ENCODE measurements around the gene PRKD1.
"Not testable (repeated sequence)": the region's sequence is repeated elsewhere in the genome, so short reads cannot be mapped to it uniquely, and the experiment has no call there.

The PRKD1 gene

DNA sequence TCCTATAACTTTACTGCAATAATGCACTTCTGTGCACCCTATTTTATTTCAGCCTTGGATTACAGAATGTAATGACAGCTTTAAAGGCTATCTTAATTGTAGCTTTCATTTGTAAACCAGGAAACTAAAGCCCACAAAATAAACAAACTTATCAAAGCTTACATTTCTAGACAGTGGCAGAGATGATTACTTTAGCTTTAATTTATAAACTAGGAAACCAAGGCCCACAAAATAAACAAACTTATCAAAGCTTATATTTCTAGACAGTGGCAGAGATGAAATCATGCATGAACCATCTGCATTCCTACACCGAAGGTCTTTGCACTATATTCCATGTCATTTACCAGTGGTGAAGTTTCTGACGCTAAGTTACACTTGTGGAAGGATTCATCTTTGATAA is 74.4 kb downstream of the PRKD1 start:
- TF ChIP-seq, protein P1, sequence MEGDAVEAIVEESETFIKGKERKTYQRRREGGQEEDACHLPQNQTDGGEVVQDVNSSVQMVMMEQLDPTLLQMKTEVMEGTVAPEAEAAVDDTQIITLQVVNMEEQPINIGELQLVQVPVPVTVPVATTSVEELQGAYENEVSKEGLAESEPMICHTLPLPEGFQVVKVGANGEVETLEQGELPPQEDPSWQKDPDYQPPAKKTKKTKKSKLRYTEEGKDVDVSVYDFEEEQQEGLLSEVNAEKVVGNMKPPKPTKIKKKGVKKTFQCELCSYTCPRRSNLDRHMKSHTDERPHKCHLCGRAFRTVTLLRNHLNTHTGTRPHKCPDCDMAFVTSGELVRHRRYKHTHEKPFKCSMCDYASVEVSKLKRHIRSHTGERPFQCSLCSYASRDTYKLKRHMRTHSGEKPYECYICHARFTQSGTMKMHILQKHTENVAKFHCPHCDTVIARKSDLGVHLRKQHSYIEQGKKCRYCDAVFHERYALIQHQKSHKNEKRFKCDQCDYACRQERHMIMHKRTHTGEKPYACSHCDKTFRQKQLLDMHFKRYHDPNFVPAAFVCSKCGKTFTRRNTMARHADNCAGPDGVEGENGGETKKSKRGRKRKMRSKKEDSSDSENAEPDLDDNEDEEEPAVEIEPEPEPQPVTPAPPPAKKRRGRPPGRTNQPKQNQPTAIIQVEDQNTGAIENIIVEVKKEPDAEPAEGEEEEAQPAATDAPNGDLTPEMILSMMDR (IDR thresholded peaks at IDR 0.05) = no peak
- Mint-ChIP-seq H3K27ac (no peak overlapping the region), H3K4me1 (no peaks in the 10 kb centered on the region), H3K36me3 (ENCODE audit: low read depth) (peaks cover 26% of the 10 kb centered on the region), H3K9me3 (peaks cover 45% of the 10 kb centered on the region), H3K4me3 (no peak overlapping the region), H3K27me3 (ENCODE audit: low read depth, poor library complexity) (no peaks in the 10 kb centered on the region)
- DNase-seq = no peak

DNA sequence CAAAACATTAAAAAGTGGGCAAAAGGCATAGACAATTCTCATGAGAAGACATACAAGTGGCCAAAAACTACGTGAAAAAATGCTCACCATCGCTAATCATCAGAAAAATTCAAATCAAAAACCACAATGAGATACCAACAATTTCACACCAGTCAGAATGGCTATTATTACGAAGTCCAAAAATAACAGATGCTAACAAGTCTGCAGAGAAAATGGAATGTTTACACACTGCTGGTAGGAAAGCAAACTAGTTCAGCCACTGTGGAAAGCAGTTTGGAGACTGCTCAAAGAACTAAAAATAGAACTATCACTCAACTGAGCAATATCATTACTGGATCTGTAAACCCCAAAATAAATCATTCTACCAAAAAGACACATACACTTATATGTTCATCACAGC is 76.2 kb downstream of the PRKD1 start:
- Mint-ChIP-seq H3K4me1 (no peaks in the 10 kb centered on the region), H3K27me3 (ENCODE audit: low read depth, poor library complexity) (no peaks in the 10 kb centered on the region), H3K27ac (no peak overlapping the region), H3K36me3 (ENCODE audit: low read depth) (peaks cover 26% of the 10 kb centered on the region), H3K9me3 (peaks cover 45% of the 10 kb centered on the region), H3K4me3 (no peak overlapping the region)
- TF ChIP-seq, protein P1 (IDR thresholded peaks at IDR 0.05) = no peak
- DNase-seq = no peak

DNA sequence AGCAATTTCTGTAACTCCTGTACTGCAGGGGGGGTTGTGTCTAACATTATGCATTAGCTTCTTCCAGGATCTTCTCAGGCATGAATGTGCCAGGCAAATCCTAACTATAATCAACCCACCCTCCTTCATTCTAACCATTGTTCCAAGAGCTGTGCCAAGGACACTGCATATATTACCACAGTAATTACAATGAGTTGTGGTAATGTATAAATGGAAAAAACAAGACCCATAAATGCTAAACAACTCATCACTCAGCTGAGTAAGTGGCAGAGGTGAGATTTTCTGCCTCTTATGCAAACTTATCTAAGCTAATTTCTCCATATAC is 80.6 kb downstream of the PRKD1 start:
- TF ChIP-seq, protein P1 (IDR thresholded peaks at IDR 0.05) = no peak
- Mint-ChIP-seq H3K4me1 (no peaks in the 10 kb centered on the region), H3K9me3 (peaks cover 17% of the 10 kb centered on the region), H3K27ac (no peak overlapping the region), H3K4me3 (no peak overlapping the region), H3K27me3 (ENCODE audit: low read depth, poor library complexity) (no peaks in the 10 kb centered on the region), H3K36me3 (ENCODE audit: low read depth) (no peaks in the 10 kb centered on the region)
- DNase-seq = no peak

DNA sequence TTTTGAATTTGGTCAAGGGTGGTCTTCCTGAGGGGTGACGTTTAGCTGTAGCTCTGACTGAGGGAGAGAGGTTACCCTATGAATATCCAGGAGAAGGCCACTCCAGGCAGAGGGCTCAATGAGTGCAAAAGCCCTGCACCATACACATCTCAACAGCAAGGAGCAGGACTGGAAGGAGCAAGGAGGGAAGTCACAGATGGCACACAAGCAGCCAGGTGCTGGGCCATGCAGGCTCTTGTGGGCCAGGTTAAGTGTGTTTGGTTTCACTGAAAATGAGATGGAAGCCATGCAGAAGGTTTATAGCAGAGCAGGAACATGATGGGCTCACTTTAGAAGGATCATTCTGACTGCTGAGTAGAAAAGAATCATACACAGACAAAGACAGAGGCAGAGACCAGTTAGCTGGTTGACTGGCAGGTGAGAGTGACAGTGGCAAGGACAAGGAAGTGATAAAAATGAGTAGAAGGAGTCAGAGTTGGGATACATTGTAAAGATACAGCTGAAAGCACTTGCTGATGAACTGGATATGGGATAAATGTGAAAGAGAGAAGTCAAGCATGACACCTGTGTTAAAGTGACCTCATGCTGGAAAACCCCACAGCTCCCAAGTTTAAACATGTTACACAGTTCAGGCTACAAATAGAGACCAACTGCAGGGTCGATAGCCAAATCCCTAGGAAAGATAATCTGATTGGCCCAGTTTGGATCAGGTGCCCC is 81.2 kb downstream of the PRKD1 start:
- Mint-ChIP-seq H3K4me3 (no peak overlapping the region), H3K27me3 (ENCODE audit: low read depth, poor library complexity) (peaks cover under 1% of the 10 kb centered on the region), H3K36me3 (ENCODE audit: low read depth) (no peaks in the 10 kb centered on the region), H3K27ac (no peak overlapping the region), H3K9me3 (peaks cover 15% of the 10 kb centered on the region), H3K4me1 (no peaks in the 10 kb centered on the region)
- TF ChIP-seq, protein P1 (IDR thresholded peaks at IDR 0.05) = no peak
- no peak for DNase-seq

DNA sequence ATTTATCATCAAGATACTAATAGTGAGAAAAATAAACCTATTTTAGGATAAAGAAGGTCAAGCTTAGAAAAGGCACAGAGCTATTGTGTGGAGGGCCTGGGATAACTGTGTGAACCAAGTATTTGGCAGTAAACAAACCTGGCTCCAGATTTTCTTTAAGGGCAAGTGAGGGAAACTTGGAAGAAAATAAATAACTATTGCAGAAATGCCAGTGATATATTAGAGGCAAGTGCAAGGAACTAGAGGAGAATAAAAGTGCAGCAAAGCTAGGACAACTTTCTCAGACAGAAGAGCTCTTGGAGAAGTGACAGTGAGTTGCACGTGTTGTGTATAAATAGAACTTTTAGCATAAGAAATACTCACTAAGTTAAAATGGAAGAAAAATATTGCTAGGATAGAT is 83.7 kb downstream of the PRKD1 start:
- H3K27me3 Mint-ChIP-seq (ENCODE audit: low read depth, poor library complexity) = peaks cover 4% of the 10 kb centered on the region
- no peak overlapping the region for H3K27ac Mint-ChIP-seq
- H3K36me3 Mint-ChIP-seq (ENCODE audit: low read depth) = peaks cover 9% of the 10 kb centered on the region
- TF ChIP-seq, protein P1 (IDR thresholded peaks at IDR 0.05) = no peak
- no peak for DNase-seq
- H3K9me3 Mint-ChIP-seq = peaks cover 34% of the 10 kb centered on the region
- no peak overlapping the region for H3K4me3 Mint-ChIP-seq
- no peaks in the 10 kb centered on the region for H3K4me1 Mint-ChIP-seq

DNA sequence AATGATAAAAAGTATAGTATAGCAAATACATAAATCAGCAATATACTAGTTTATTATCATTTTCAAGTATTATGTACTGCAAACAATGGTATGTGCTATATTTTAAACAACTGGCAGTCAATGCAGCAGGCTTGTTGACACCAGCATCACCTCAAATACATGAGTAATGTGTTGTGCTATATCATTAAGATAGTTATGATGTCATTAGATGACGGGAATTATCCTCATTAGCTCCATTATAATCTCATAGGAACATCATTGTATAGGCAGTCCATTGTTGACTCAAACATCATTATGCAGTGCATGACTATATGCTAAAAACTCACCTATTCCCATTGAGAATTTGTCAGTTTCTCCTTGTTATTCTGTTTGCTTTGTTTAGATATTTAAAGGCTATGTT is 85.4 kb downstream of the PRKD1 start:
- Mint-ChIP-seq H3K9me3 (peaks cover 42% of the 10 kb centered on the region), H3K27ac (no peak overlapping the region), H3K36me3 (ENCODE audit: low read depth) (peaks cover 14% of the 10 kb centered on the region), H3K4me3 (no peak overlapping the region), H3K4me1 (no peaks in the 10 kb centered on the region), H3K27me3 (ENCODE audit: low read depth, poor library complexity) (peaks cover 4% of the 10 kb centered on the region)
- TF ChIP-seq, protein P1 (IDR thresholded peaks at IDR 0.05) = no peak
- no peak for DNase-seq

DNA sequence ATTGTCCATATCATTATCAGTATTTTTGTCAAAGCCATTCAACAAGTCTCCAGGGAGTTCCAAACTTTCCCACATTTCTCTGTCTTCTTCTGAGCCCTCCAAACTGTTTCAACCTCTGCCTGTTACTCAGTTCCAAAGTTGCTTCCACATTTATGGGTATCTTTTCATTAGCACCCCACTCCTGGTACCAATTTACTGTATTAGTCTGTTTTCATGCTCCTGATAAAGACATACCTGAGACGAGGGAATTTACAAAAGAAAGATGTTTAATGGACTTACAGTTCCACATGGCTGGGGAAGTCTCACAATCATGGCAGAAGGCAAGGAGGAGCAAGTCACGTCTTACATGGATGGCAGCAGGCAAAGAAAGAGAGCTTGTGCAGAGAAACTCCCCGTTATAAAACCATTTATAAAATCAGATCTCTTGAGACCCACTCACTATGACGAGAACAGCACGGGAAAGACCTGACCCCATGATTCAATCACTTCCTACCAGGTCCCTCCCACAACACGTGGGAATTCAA is 87.2 kb downstream of the PRKD1 start:
- not testable (repeated sequence) for H3K4me1 Mint-ChIP-seq; H3K4me3 Mint-ChIP-seq; DNase-seq; H3K27me3 Mint-ChIP-seq (ENCODE audit: low read depth, poor library complexity); H3K27ac Mint-ChIP-seq
- peaks cover 14% of the 10 kb centered on the region for H3K36me3 Mint-ChIP-seq (ENCODE audit: low read depth)
- peaks cover 45% of the 10 kb centered on the region for H3K9me3 Mint-ChIP-seq

DNA sequence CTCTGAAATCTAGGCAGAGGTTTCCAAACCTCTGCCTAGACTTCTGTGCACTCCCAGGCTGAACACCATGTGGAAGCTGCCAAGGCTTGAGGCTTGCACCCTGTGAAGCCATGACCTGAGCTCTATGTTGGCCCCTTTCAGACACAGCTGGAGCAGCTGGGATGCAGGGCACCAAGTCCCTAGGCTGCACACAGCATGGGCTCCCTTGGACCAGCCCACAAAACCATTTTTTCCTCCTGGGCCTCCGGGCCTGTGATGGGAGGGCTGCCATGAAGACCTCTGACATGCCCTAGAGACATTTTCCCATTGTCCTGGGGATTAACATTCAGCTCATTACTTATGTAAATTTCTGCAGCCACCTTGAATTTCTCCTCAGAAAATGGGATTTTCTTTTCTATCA is 88.0 kb downstream of the PRKD1 start:
- not testable (repeated sequence) for DNase-seq; H3K27ac Mint-ChIP-seq; H3K4me3 Mint-ChIP-seq; H3K27me3 Mint-ChIP-seq (ENCODE audit: low read depth, poor library complexity); H3K4me1 Mint-ChIP-seq
- Mint-ChIP-seq H3K36me3 (ENCODE audit: low read depth) (peaks cover 14% of the 10 kb centered on the region), H3K9me3 (peaks cover 45% of the 10 kb centered on the region)
